Calu3 (cell line): Measurements from ENCODE around the gene MEX3D. TPM values are rescaled to one million over a fixed set of nuclear protein-coding genes. Genes with fewer than 3 reads are reported as not detected.

ENCODE experiments used
- BruUV-seq: library from RNA; stranded (reverse); fragments of 400-500 nt; replicated peaks from 2 replicates; lab custom pipeline; 2021; lab: Mats Ljungman, UMichigan
- CTCF ChIA-PET: fragments of 300-600 bp; sonication (Branson Sonifier 250); formaldehyde crosslinking; loops from one replicate; lab custom pipeline; 2022; ENCODE audit warnings: antibody characterized with exemption; lab: Charles Lee
- DNase-seq: peaks from one replicate; pipeline ENCODE4 v3.0.0; 2022
- H3K27ac Mint-ChIP-seq: one replicate; pipeline ENCODE4 v1.8.0; 2022; ENCODE audit warnings: mixed read lengths; ENCODE audit not compliant: unreplicated experiment
- H3K27me3 Mint-ChIP-seq: one replicate; pipeline ENCODE4 v1.8.0; 2022; ENCODE audit warnings: mixed read lengths; ENCODE audit not compliant: unreplicated experiment
- H3K36me3 Mint-ChIP-seq: one replicate; pipeline ENCODE4 v1.8.0; 2022; ENCODE audit warnings: mild to moderate bottlenecking, moderate library complexity, mixed read lengths; ENCODE audit not compliant: insufficient read depth, unreplicated experiment
- H3K4me1 Mint-ChIP-seq: one replicate; pipeline ENCODE4 v1.8.0; 2022; ENCODE audit warnings: mild to moderate bottlenecking, low read depth, mixed read lengths; ENCODE audit not compliant: unreplicated experiment
- H3K4me3 Mint-ChIP-seq: one replicate; pipeline ENCODE4 v1.8.0; 2022; ENCODE audit warnings: mild to moderate bottlenecking, low read depth, moderate library complexity, mixed read lengths; ENCODE audit not compliant: unreplicated experiment
- H3K9me3 Mint-ChIP-seq: one replicate; pipeline ENCODE4 v1.8.0; 2022; ENCODE audit warnings: low read depth, mixed read lengths; ENCODE audit not compliant: unreplicated experiment
- intact Hi-C: fragments of 100-400 bp; cut with micrococcal nuclease; formaldehyde crosslinking; loops from one replicate; pipeline ENCODE4 v1.10.0; 2022; ENCODE audit not compliant: unreplicated experiment
- total RNA-seq: library from RNA; stranded (reverse); gene quantifications from 2 replicates; pipeline ENCODE4 v1.2.3, GENCODE V29; 2022
- TF ChIP-seq, protein P1 (sequence below): fragments of 200-600 bp; IDR thresholded peaks from one replicate; pipeline ENCODE4 v1.8.0; 2022; ENCODE audit warnings: antibody characterized with exemption; ENCODE audit not compliant: unreplicated experiment

MEX3D gene
- total RNA-seq, 1 experiment from 2014 or later, result 41.4 TPM

DNA sequence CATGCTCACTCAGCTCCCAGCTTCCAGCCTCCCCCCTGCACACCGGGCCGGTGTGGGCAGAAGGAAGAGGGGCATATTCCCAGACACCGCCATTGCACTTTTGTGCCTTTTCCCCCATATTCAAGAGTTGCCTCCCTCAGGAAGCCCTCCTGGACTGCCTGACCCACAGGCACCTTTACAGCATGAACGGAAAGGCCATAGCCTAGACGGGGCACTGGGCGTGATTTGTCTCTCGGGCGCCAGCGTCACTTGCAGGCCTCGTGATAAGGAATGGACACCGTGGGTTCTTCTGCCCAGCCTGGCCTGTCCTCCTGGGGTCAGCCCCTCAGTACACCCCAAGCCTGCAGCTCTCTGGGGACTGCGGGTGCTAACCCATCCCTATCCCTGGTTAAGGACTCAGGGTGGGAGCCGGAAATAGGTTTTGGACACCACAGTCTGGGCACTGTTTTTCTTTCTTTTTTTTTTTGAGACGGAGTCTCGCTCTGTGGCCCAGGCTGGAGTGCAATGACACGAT lies 38.1 kb upstream of the MEX3D start:
- Mint-ChIP-seq H3K27ac (peak overlapping the region; percentile 74), H3K36me3 (peaks cover 48% of the 10 kb centered on the region), H3K9me3 (no peaks in the 10 kb centered on the region), H3K27me3 (no peaks in the 10 kb centered on the region), H3K4me3 (peak overlapping the region; percentile 76), H3K4me1 (no peaks in the 10 kb centered on the region)
- DNase-seq, result no peak
- TF ChIP-seq, protein P1, sequence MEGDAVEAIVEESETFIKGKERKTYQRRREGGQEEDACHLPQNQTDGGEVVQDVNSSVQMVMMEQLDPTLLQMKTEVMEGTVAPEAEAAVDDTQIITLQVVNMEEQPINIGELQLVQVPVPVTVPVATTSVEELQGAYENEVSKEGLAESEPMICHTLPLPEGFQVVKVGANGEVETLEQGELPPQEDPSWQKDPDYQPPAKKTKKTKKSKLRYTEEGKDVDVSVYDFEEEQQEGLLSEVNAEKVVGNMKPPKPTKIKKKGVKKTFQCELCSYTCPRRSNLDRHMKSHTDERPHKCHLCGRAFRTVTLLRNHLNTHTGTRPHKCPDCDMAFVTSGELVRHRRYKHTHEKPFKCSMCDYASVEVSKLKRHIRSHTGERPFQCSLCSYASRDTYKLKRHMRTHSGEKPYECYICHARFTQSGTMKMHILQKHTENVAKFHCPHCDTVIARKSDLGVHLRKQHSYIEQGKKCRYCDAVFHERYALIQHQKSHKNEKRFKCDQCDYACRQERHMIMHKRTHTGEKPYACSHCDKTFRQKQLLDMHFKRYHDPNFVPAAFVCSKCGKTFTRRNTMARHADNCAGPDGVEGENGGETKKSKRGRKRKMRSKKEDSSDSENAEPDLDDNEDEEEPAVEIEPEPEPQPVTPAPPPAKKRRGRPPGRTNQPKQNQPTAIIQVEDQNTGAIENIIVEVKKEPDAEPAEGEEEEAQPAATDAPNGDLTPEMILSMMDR, result no peak
- no TSS peak for BruUV-seq
- intact Hi-C loops, result no loop called here
- CTCF ChIA-PET, result interaction anchor here (0.7 to 1.3 kb wide), 6 partner anchors 47 to 186 kb away, joined by 3 to 7 read pairs (median 4); partner anchors contain the start of gene TCF3

GRCh38 chr19:1605236-1606137 lies 37.4 kb upstream of the MEX3D start, which contains the start of gene UQCR11:
TSS of gene UQCR11 (minus strand) at chr19:1605462. CDS start at chr19:1605409, 53 bp downstream.
- H3K36me3 Mint-ChIP-seq, result peaks cover 44% of the 10 kb centered on the region

DNA sequence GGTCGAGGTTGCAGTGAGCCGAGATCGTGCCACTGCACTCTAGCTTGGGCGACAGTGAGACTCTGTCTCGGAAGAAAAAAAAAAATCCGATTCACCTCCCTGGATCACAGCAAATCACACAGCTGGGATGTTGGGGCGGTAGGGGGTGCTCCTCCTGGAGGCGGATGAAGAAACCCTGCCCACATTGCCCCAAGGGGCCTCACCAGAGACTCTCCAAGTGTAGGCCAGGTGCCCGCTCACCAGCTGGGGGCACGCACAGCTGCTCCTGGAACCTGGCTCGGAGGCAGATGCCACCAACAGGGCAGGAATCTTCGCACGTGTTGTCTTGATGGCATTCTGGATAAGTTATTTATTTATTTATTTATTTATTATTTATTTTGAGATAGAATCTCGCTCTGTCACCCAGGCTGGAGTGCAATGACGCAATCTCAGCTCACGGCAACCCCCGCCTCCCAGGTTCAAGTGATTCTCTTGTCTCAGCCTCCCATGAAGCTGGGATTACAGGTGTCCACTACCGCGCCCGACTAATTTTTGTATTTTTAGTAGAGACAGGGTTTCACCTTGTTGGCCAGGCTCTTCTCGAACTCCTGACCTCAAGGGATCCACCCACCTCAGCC lies 34.1 kb upstream of the MEX3D start:
- no TSS peak for BruUV-seq
- H3K4me3 Mint-ChIP-seq, result no peak overlapping the region
- H3K36me3 Mint-ChIP-seq, result peaks cover 44% of the 10 kb centered on the region
- no peak for DNase-seq
- no peaks in the 10 kb centered on the region for H3K9me3 Mint-ChIP-seq
- no peaks in the 10 kb centered on the region for H3K27me3 Mint-ChIP-seq
- H3K4me1 Mint-ChIP-seq, result no peaks in the 10 kb centered on the region
- intact Hi-C loops, result no loop called here
- H3K27ac Mint-ChIP-seq, result no peak overlapping the region
- TF ChIP-seq, protein P1, result no peak
- CTCF ChIA-PET, result no interaction called here

More at GRCh38 chr19:1605236-1606137, 37.4 kb upstream of the MEX3D start, which contains the start of gene UQCR11:
- intact Hi-C loops, result no loop called here
- no peaks in the 10 kb centered on the region for H3K4me1 Mint-ChIP-seq
- DNase-seq, result peak; percentile 88
- peak within 1 kb of the TSS; percentile 76 for H3K4me3 Mint-ChIP-seq
- TF ChIP-seq, protein P1, result no peak
- H3K27me3 Mint-ChIP-seq, result no peaks in the 10 kb centered on the region
- BruUV-seq, result TSS peak; percentile 61
- peak within 1 kb of the TSS; percentile 74 for H3K27ac Mint-ChIP-seq
- CTCF ChIA-PET, result interaction anchor here (0.6 to 1.3 kb wide), 7 partner anchors 47 to 300 kb away, joined by 3 to 7 read pairs (median 4); partner anchors contain the start of gene TCF3
- H3K9me3 Mint-ChIP-seq, result no peaks in the 10 kb centered on the region

DNA sequence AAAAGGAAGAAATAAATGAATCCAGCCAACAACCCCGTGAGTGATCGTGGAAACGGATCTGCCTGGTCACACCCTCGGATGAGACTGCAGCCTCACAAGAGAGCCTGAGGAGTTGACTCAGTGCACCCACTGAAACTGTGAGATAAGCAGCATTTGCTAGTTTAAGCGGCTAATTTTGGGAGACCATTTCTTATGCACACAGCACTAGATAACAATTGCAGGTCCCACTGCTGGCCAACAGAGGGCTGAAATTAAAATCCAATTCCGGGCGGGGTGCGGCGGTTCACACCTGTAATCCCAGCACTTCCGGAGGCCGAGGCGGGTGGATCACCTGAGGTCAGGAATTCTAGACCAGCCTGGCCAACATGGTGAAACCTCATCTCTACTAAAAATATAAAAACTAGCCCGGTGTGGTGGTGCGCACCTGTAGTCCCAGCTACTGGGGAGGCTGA lies 33.5 kb upstream of the MEX3D start:
- CTCF ChIA-PET, result no interaction called here
- Mint-ChIP-seq H3K4me3 (no peak overlapping the region), H3K4me1 (no peaks in the 10 kb centered on the region), H3K9me3 (no peaks in the 10 kb centered on the region), H3K27ac (no peak overlapping the region), H3K27me3 (no peaks in the 10 kb centered on the region), H3K36me3 (peaks cover 47% of the 10 kb centered on the region)
- DNase-seq, result no peak
- intact Hi-C loops, result no loop called here
- no TSS peak for BruUV-seq
- TF ChIP-seq, protein P1, result no peak
